Measurements from ENCODE around the gene HTR7. TPM values are rescaled to one million over a fixed set of nuclear protein-coding genes. Genes with fewer than 3 reads are reported as not detected.

The HTR7 gene
- total and polyA plus RNA-seq, 2 donors from 2014 or later: 0.38 TPM; not detected in 1

DNA sequence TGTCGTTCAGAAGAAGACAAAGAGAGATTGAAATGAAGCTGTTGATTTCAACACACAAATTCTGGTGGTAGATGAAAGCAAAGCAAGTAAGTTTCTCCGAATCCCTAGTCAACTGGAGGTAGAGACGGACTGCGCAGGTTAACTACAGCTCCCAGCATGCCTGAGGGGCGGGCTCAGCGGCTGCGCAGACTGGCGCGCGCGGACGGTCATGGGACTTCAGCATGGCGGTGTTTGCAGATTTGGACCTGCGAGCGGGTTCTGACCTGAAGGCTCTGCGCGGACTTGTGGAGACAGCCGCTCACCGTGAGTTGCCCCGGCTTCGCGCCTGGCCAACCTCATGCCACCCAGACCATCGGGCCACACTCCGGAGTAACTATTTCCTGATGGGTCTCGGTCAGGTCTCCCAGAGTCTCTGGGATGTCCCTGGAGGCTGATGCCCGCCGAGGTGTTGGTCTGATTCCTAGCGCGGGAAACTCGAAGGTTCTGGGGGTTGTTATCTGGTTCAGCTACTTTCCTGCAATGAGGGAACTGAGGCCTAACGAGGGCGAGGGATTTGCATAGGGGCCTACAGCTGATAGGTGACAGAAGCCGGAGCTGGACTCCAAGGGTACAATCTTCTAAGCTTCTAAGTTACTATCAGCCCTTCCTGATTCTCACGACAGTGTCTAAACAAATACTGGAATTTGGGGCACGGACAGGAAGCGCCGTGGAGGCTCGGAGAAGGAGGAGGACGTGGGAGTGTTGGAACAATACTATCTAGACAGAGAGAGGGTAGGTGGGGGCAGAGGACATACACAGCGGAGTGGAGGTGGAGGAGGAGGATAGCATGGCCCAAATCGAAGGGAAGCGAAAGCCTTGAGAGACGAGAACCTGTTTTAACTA lies 14.2 kb upstream of the HTR7 start, which contains the start of gene RPP30:
Gene RPP30, plus strand, starts transcription at position 209 of the 882 bp plus-strand sequence. Its CDS starts 13 bp downstream, at position 222.
- H3K4me1 ChIP-seq (ENCODE audit: control insufficient read depth in 2 of 3, insufficient read depth in 2 of 3, low read depth in 1 of 3, low read length in 3 of 3): peaks cover 0 to 8% (median 4%) of the 10 kb centered on the region in 3 donors
- intact Hi-C loops (cut with DNase I): no loop called here
- H3K36me3 ChIP-seq (ENCODE audit: control insufficient read depth in 2 of 3, insufficient read depth in 3 of 3, low read length in 3 of 3): peaks cover 2 to 8% (median 8%) of the 10 kb centered on the region in 3 donors
- FAIRE-seq: no peak
- DNase-seq: peak; percentile 88 to 94 (median 93)
- H3K9ac ChIP-seq (ENCODE audit: low read length in 3 of 3): peak within 1 kb of the TSS; percentile 54 to 80 (median 79)
- H3K27ac ChIP-seq (ENCODE audit: low read depth in 2 of 2, low read length in 2 of 2): peak within 1 kb of the TSS in 1 of 2 donors; percentile 7
- peak within 1 kb of the TSS; percentile 73 to 94 (median 90) for H3K4me3 ChIP-seq (ENCODE audit: low read length in 3 of 3)
- TF ChIP-seq, protein P1, sequence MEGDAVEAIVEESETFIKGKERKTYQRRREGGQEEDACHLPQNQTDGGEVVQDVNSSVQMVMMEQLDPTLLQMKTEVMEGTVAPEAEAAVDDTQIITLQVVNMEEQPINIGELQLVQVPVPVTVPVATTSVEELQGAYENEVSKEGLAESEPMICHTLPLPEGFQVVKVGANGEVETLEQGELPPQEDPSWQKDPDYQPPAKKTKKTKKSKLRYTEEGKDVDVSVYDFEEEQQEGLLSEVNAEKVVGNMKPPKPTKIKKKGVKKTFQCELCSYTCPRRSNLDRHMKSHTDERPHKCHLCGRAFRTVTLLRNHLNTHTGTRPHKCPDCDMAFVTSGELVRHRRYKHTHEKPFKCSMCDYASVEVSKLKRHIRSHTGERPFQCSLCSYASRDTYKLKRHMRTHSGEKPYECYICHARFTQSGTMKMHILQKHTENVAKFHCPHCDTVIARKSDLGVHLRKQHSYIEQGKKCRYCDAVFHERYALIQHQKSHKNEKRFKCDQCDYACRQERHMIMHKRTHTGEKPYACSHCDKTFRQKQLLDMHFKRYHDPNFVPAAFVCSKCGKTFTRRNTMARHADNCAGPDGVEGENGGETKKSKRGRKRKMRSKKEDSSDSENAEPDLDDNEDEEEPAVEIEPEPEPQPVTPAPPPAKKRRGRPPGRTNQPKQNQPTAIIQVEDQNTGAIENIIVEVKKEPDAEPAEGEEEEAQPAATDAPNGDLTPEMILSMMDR (IDR thresholded peaks at IDR 0.05; ENCODE audit: borderline replicate concordance, extremely low read depth, insufficient read depth): no peak
- peaks cover 0 to 3% (median 0%) of the 10 kb centered on the region in 3 donors for H3K9me3 ChIP-seq (ENCODE audit: control insufficient read depth in 2 of 3, insufficient read depth in 1 of 3, low read length in 3 of 3)
- no peaks in the 10 kb centered on the region for H3K27me3 ChIP-seq (ENCODE audit: control insufficient read depth, insufficient read depth, low read length)

DNA sequence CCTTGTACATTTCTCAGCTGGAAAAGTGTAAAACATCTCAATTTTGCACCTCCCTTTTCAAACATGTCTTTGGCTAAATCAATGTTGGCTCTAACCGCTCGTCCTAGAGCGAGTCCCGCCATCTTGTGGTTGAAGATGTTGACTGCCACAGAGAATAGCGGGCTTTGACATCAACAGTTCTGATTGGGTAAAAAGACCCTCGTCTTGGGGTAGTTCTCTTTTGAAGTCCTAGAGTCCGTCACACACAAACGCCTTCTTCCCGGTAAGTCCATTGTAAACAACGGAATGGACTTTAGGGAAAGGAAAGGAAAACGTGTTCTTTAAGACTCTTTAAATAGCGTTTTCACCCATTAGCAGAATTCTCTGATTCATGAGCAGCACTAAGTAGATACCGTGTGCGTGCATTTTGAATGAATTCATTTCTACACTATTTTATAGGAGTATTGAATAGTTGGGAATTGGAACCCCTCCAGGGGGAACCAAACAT lies 13.5 kb upstream of the HTR7 start:
- Histone ChIP-seq H3K36me3 (ENCODE audit: control insufficient read depth in 2 of 3, insufficient read depth in 3 of 3, low read length in 3 of 3) (peaks cover under 1 to 4% (median 3%) of the 10 kb centered on the region in 3 donors), H3K9ac (ENCODE audit: low read length in 3 of 3) (peak overlapping the region; percentile 54 to 80 (median 79)), H3K27ac (ENCODE audit: low read depth in 2 of 2, low read length in 2 of 2) (no peak overlapping the region), H3K4me1 (ENCODE audit: control insufficient read depth in 2 of 3, insufficient read depth in 2 of 3, low read depth in 1 of 3, low read length in 3 of 3) (peaks cover 0 to 8% (median 4%) of the 10 kb centered on the region in 3 donors), H3K9me3 (ENCODE audit: control insufficient read depth in 2 of 3, insufficient read depth in 1 of 3, low read length in 3 of 3) (peaks cover 0 to 3% (median 0%) of the 10 kb centered on the region in 3 donors), H3K4me3 (ENCODE audit: low read length in 3 of 3) (peak overlapping the region; percentile 73 to 94 (median 90)), H3K27me3 (ENCODE audit: control insufficient read depth, insufficient read depth, low read length) (no peaks in the 10 kb centered on the region)
- peak; percentile 35 for FAIRE-seq
- intact Hi-C loops (cut with DNase I): no loop called here
- DNase-seq: peak in 4 of 5 donors; percentile 62 to 90 (median 79)
- TF ChIP-seq, protein P1 (IDR thresholded peaks at IDR 0.05; ENCODE audit: borderline replicate concordance, extremely low read depth, insufficient read depth): peak; percentile 35

DNA sequence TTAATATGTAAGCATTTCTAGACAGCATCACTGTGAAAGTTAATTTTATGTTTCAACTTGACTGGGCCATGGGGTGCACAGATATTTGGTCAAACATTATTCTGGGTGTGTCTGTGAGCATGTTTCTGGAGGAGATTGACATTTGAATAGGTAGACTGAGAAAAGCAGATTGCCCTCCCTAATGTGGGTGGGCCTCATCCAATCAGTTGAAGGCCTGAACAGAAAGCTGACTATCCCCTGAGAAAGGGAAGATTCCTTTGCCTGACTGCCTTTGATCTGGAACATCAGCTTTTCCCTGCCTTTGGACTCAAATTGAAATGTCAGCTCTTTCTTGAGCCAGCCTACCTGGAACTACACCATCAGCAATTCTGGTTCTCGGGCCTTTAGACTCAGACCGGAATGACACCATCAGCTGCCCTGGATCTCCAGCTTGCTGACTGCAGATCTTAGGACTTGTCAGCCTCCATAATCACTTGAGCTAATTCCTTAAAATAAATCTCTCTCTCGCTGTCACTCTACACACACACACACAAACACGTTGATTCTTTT lies 8.3 kb upstream of the HTR7 start:
- Histone ChIP-seq H3K27me3 (ENCODE audit: control insufficient read depth, insufficient read depth, low read length) (peaks cover 2% of the 10 kb centered on the region), H3K4me1 (ENCODE audit: control insufficient read depth in 2 of 3, insufficient read depth in 2 of 3, low read depth in 1 of 3, low read length in 3 of 3) (peaks cover 0 to 3% (median 0%) of the 10 kb centered on the region in 3 donors), H3K27ac (ENCODE audit: low read depth in 2 of 2, low read length in 2 of 2) (no peak overlapping the region), H3K9ac (ENCODE audit: low read length in 3 of 3) (no peak overlapping the region), H3K9me3 (ENCODE audit: control insufficient read depth in 2 of 3, insufficient read depth in 1 of 3, low read length in 3 of 3) (peaks cover 0 to 3% (median 0%) of the 10 kb centered on the region in 3 donors), H3K36me3 (ENCODE audit: control insufficient read depth in 2 of 3, insufficient read depth in 3 of 3, low read length in 3 of 3) (no peaks in the 10 kb centered on the region), H3K4me3 (ENCODE audit: low read length in 3 of 3) (no peak overlapping the region)
- TF ChIP-seq, protein P1 (IDR thresholded peaks at IDR 0.05; ENCODE audit: borderline replicate concordance, extremely low read depth, insufficient read depth): no peak
- DNase-seq (no peak), FAIRE-seq (no peak)
- intact Hi-C loops (cut with DNase I): loop anchor here (10.0 kb wide), 1 partner anchor 1071 kb away; no protein-coding TSS in a partner anchor

All from kidney (tissue), 14 donors.